ENCODE measurements around the gene RBPMS2.
"Not testable (repeated sequence)": the region's sequence is repeated elsewhere in the genome, so short reads cannot be mapped to it uniquely, and the experiment has no call there.

RBPMS2 gene

DNA sequence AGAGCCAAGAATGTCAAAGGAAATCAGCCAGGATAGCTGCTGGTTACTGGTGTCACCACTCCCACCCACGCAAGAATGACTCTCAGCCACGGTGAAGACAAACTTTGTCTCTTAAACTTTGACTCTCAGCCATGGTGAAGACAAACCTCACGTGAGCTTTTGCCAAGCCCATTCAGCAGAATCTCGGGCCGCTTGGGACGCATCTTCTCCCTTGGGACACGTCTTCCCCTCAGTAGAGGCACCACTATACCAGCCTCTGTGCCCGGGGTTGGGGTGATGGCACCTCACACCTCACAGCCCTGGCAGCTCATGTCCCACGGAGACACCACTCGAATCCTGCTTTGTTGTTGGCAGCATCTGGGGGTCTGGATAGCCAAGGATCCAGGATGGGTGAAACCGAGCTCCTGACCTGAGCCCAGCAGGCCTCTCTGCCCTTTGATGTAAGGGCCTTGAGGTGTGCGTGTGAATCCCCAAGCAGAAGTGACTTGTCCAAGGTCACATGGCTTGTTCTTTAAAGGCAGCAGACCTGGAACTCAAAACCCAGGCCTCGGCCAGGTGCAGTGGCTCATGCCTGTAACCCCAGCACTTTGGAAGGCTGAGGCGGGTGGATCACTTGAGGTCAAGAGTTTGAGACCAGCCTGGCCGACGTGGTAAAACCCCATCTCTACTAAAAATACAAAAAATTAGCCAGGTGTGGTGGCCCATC lies 21.8 kb downstream of the RBPMS2 start:
- TF ChIP-seq POLR2A (IDR thresholded peaks at IDR 0.05; ENCODE audit: low read length) (no peak), GATA1 (IDR thresholded peaks at IDR 0.05; ENCODE audit: low read depth, low read length) (no peak)
- no peak for DNase-seq

DNA sequence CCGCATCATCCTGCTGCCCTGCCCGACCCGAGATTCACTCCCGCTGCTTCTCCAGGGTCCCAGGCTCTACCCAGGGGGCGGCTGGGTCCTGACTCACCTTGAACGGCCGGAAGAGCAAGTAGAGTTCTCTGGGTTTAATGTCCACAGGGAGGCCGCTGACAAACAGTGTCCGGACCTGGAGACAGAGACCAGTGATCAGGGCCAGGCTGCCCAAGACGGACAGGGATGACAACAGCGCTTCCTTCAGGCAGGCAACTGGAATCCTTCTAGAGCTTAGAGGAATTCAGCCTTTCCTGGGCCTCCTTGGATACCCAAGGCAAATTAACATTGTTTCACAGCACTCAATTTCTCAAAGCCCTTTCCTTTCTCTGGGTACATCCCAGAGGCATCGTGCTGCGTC lies 23.9 kb downstream of the RBPMS2 start:
- no peak for TF ChIP-seq POLR2A (IDR thresholded peaks at IDR 0.05; ENCODE audit: low read length)
- TF ChIP-seq GATA1 (IDR thresholded peaks at IDR 0.05; ENCODE audit: low read depth, low read length), result no peak
- no peak for DNase-seq

DNA sequence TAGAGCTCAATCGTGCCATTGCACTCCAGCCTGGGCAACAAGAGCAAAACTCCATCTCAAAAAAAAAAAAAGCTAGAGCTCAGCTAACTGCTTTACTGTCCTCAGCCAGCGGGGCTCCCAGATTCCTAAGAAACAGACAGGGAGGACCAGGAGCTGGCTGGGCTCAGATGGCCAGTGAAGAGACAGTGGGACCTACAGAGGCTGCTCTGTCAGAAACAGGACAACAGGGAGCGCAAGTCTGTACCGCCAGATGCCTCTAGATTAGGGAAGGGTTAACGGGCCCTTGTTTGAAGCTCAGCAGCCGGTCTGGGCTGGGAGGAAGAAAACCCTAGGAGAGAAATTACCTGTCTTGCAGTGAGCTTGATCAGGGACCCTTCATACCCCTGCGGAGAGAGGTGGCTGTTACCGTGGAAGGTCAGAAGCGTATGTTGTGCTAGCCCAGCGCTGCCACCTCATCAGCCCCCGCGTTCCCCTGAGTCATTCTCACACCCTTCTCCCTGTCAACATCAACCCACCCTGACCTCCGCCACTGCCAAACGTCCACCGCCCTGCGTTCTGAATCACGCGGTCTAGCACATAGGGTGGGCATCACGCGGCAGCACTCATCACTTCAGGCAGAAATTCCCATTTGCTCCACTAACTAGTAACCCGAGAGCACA lies 25.3 kb downstream of the RBPMS2 start:
- TF ChIP-seq GATA1 (IDR thresholded peaks at IDR 0.05; ENCODE audit: low read depth, low read length) (no peak), POLR2A (IDR thresholded peaks at IDR 0.05; ENCODE audit: low read length) (no peak)
- peak in 1 of 2 experiments; percentile 13 for DNase-seq

DNA sequence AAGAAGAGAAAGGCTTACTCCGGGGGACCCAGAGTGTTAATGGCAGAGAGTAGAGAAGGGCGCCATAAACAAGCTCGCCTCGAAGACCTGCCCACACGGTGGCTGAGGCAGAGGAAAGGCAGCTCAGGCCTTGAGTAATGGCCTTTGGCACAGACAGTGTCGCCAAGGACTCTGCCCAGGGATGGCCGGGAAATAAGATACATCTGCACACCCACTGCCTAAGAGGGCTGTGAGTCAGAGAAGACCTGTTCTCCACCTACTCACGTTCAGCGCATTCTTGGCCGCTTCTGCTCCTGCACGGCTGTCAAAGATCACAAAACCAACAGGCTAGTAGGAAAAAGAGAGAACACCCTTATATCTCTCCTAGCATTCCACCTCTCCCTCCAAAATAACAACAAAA lies 26.2 kb downstream of the RBPMS2 start:
- no peak for DNase-seq
- TF ChIP-seq GATA1 (IDR thresholded peaks at IDR 0.05; ENCODE audit: low read depth, low read length), result no peak
- TF ChIP-seq POLR2A (IDR thresholded peaks at IDR 0.05; ENCODE audit: low read length), result no peak

DNA sequence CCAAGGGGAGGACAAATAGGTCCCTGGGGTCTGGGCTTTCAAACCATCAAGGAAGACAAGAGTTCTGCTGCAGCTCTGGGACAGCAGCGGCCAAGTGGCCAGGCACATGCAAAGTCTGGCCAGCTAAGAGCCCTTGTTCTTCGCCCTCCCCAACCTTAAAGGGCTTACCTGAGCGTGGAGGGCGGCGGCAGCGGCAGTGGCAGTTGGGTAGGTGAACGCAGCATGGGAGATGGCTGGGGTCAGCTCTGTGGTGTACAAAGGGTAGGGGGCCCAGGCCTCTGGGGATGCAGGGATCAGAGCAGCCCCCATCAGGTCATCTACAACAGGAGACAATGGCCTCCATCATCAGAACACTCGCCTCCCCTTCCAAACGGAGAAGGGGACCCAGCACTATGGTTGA lies 27.1 kb downstream of the RBPMS2 start:
- TF ChIP-seq POLR2A (IDR thresholded peaks at IDR 0.05; ENCODE audit: low read length) (no peak), GATA1 (IDR thresholded peaks at IDR 0.05; ENCODE audit: low read depth, low read length) (no peak)

DNA sequence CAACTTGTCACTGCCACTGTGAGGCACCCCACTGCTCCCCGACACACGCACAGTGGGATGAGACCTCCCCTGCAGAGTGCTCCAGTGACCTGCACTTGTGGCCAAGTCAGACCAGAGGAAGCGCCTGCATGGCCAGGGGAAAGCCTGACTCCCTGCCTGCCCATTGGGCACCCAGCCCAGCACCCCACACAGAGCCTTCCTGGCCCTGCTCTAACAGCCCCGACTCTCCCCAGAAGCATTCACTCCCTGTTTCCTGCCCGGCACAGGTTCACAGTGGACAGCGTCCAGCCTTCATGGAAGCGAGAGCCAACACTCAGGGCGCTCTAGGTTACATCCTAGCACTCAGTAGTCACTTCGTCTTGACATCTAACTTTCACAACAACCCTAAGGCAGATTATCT lies 27.8 kb downstream of the RBPMS2 start:
- no peak for TF ChIP-seq POLR2A (IDR thresholded peaks at IDR 0.05; ENCODE audit: low read length)
- TF ChIP-seq GATA1 (IDR thresholded peaks at IDR 0.05; ENCODE audit: low read depth, low read length), result no peak
- DNase-seq, result no peak

More for the DNA sequence above, 27.1 kb downstream of the RBPMS2 start:
- DNase-seq, result no peak

DNA sequence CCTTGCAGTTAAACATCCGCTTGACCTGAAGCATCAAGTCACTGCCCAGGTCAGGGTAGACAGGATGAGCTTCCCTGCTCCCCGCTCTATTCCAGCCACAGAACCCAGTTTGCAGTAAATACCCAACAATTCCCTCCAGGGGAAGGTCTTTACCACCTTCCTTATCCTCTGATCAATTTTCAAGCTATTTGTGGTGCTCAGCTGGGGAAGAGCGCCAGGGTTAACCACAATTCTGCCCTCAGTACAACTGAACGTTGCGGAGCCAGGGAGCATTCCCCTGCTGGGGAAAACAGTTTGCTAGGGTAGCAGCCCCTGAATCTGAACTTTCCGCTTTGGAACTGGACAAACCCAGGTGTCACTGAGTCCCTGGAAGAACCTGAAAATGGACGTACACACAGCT lies 28.5 kb downstream of the RBPMS2 start:
- no peak for TF ChIP-seq GATA1 (IDR thresholded peaks at IDR 0.05; ENCODE audit: low read depth, low read length)
- TF ChIP-seq POLR2A (IDR thresholded peaks at IDR 0.05; ENCODE audit: low read length), result no peak
- no peak for DNase-seq

DNA sequence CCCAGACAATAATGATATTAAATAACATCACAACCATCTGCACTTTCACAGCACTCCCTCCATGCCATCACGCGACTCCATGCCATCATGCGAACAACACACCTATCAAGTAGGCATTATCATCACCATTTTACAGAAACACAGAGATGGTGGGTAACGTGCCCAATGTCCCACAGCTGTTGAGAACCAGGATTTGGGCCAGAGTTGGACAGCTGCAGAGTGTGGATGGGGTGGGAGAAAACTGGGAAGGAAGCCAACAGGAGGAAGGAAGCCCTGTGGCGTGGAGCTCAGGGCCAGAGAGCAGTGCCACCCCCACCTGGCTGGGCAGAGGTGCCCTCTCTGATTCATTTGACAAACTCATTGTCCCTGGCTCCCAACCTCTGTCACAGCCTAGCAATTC lies 29.0 kb downstream of the RBPMS2 start:
- DNase-seq, result no peak
- TF ChIP-seq GATA1 (IDR thresholded peaks at IDR 0.05; ENCODE audit: low read depth, low read length), result no peak
- TF ChIP-seq POLR2A (IDR thresholded peaks at IDR 0.05; ENCODE audit: low read length), result no peak

DNA sequence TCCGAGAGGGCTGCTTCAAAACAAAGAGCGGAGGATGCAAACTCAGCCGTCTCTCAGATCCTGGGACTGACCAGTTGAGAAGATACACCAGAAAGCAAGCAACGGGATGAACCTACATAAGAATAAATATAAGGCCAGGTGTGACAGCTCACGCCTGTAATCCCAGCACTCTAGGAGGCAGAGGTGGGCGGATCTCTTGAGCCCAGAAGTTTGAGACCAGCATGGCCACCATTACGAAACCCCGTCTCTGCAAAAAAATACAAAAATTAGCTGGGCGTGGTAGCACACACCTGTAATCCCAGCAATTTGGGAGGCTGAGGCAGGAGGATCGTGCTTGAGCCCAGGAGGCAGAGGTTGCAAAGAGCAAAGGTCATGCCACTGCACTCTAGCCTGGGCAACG lies 31.7 kb downstream of the RBPMS2 start:
- TF ChIP-seq POLR2A (IDR thresholded peaks at IDR 0.05; ENCODE audit: low read length), result no peak
- no peak for TF ChIP-seq GATA1 (IDR thresholded peaks at IDR 0.05; ENCODE audit: low read depth, low read length)

DNA sequence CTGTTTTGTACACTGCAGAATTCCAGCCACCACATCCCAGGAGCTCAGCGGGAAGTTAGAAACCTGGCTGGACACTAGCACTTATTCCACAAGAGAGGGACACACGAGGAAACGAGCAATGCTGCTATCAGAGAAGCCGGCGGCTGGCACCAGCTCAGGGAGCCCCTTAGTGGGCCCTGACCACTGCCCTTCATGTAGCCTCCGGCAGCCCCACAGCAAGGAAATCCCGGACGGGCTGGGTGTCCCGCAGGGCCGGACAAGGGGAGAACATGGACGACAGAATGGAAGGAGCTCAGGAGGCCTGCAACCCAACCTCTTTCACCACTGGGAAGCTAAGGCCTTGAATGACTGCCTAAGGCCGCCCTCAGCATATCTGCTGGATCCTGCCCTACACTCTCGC lies 32.5 kb downstream of the RBPMS2 start:
- DNase-seq, result no peak
- TF ChIP-seq GATA1 (IDR thresholded peaks at IDR 0.05; ENCODE audit: low read depth, low read length), result no peak
- TF ChIP-seq POLR2A (IDR thresholded peaks at IDR 0.05; ENCODE audit: low read length), result no peak

More for the DNA sequence above, 31.7 kb downstream of the RBPMS2 start:
- no peak for DNase-seq

DNA sequence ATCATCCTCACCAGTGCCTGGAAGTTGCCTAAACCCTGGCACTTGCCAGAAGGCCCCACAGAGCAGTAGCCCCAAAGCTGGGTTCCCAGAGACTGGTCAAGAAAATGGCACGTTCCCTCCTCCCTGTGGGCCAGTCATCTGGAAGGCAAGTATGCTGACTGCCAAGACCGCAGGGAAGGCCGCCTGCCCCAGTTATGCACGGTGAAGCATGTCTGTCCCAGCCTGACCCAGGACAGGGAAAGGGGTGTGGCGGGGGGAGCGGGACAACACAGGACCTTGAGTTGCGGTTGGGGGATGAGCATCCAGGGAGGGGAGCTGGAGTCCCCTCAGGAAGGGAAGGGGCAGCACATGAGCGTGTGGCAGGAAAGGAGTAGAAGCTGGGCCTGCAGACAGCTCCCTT lies 33.0 kb downstream of the RBPMS2 start:
- no peak for DNase-seq
- no peak for TF ChIP-seq GATA1 (IDR thresholded peaks at IDR 0.05; ENCODE audit: low read depth, low read length)

DNA sequence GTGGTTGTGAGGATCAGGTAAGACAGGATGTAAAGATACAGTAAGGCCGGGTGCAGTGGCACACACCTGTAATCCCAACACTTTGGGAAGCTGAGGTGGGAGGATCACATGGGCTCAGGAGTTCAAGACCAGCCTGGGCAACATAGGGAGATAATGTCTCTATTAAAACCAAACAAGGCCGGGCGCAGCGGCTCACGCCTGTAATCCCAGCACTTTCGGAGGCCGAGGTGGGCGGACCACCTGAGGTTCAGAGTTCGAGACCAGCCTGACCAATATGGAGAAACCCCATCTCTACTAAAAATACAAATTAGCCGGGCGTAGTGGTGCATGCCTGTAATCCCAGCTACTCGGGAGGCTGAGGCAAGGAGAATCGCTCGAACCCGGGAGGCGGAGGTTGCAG lies 33.7 kb downstream of the RBPMS2 start:
- DNase-seq, result not testable (repeated sequence)

DNA sequence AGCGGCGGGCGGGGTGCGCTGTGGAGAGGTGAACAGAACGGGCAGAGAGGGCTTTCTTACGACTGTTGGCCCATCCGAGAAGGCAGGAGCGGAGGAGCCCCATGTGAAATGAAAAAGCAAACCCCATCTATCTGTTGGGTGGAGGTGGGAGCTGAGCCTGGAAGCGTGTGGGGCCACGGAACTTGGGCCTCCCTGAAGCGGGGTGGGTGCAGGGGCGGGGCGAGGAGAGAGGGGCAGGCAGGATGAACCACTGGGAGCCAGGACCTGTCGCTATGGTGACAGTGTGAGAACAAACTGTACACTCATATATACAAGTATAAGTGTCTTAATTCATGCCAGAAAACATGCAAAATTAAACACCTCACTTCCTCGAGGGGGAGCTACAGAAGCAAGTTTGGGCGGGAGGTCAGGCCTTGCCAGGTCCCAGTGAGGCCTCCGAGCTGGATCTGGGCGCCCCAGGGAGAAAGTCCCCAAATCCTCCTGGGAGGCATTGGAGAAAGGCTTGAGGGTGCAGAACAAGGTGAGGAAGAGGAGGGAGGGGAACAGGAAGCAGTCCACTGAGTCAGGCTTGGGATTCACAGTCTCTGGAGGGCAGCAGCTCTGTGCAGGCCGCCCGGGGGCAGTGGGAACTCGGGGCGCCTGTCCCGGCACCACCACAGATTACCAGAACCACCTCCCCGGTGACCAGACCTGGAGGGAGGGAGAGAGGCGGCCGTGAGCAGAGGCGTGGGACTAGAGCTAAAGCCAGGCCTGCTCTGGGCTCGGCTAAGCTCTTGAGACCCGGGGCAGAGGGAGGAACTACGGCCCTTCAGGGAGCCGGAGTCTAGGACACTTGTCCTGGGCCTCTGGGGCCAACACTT lies 34.8 kb downstream of the RBPMS2 start:
- no peak for TF ChIP-seq POLR2A (IDR thresholded peaks at IDR 0.05; ENCODE audit: low read length)
- no peak for TF ChIP-seq GATA1 (IDR thresholded peaks at IDR 0.05; ENCODE audit: low read depth, low read length)
- DNase-seq, result no peak

DNA sequence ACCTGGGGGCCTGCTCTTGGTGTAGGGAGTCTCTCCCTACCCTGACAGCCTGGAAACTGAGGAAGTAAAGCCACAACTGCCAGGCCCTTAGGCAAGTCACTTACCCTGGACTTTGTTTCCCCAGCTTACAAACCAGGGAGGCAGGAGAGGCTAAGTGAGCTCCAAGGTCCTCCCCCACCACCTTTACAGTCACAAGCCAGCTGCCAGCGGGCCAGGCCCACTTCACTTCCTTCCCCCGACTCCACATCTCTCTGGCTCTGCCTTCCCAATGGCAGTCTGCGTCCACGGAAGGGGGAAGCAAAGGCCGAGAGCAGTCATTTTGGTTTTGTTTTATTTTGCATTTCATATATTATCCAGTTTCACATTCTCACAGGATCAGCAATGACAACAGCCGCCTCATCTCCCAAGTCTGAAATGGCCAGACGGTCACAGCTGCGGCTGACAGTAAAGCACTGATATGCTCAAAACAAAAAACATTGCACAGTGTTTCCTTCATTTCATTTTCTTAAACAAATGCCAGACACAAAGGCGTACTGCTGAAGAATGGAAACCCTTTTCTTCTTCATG lies 35.7 kb downstream of the RBPMS2 start:
- DNase-seq, result no peak
- TF ChIP-seq POLR2A (IDR thresholded peaks at IDR 0.05; ENCODE audit: low read length) (no peak), GATA1 (IDR thresholded peaks at IDR 0.05; ENCODE audit: low read depth, low read length) (no peak)

Data from erythroblast (primary cell).